ENCODE data around the gene ATP1A3. TPM values are rescaled to one million over a fixed set of nuclear protein-coding genes. Genes with fewer than 3 reads are reported as not detected.

Gene ATP1A3
- total and polyA plus RNA-seq, 2 donors (not counting 1 experiment from before 2014, with no cell fraction given), result 1.2 to 3.8 TPM

DNA sequence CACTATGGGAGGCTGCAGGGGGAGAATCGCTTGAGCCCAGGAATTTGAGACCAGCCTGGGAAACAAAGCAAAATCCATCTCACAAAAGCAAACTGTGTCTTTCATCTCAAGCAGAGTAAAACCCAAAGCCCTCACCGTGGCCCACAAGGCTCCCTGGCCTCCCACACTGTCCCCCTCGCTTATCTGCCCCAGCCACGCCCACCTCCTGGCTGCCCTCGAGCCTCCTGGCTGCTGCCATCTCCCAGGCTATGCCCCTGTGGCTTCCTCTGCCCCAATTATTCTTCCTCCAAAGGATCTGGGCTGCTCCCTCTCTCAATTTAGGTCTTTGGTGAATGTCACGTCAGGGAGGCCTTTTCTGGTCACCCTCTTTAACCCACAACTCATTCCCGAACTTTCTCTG lies 38.5 kb downstream of the ATP1A3 start:
- H2AFZ ChIP-seq (ENCODE audit: insufficient read depth, low read depth, low read length, poor library complexity, severe bottlenecking), result no peak overlapping the region
- H3K9ac ChIP-seq (ENCODE audit: low read length), result no peak overlapping the region
- H3K4me3 Mint-ChIP-seq, result no peak overlapping the region
- ATAC-seq (ENCODE audit: low read depth) (no peak), DNase-seq (no peak)
- intact Hi-C loops (cut with micrococcal nuclease), result loop anchor here (10.0 kb wide), 1 partner anchor 161 kb away; the partner anchor contains the start of gene CEACAM3
- 83% methylated on average over 5 of the region's 7 CpGs for WGBS (ENCODE audit: insufficient coverage)
- H3K27ac ChIP-seq (ENCODE audit: low read length in 2 of 2), result no peak overlapping the region
- no peaks in the 10 kb centered on the region for H3K9me3 Mint-ChIP-seq (ENCODE audit: insufficient read depth)
- peaks cover 0 to 3% of the 10 kb centered on the region in 2 experiments for H3K36me3 ChIP-seq (replicated peaks in 1 of 2; ENCODE audit: control extremely low read depth in 1 of 2, control insufficient read depth in 1 of 2, extremely low read depth in 1 of 2, insufficient read depth in 2 of 2, low read length in 1 of 2)
- H3K4me1 ChIP-seq (ENCODE audit: control insufficient read depth in 2 of 2, insufficient read depth in 2 of 2, low read length in 2 of 2), result peaks cover 18 to 31% of the 10 kb centered on the region in 2 donors
- H3K4me3 ChIP-seq (ENCODE audit: control extremely low read depth in 1 of 5, extremely low read depth in 1 of 5, insufficient read depth in 1 of 5, low read depth in 2 of 5, low read length in 4 of 5), result no peak overlapping the region
- no peaks in the 10 kb centered on the region for H3K27me3 ChIP-seq (replicated peaks in 1 of 4; ENCODE audit: control extremely low read depth in 1 of 4, control insufficient read depth in 3 of 4, insufficient read depth in 4 of 4, low read length in 3 of 4)
- CTCF ChIA-PET, result interaction anchor here (1.3 to 14.8 kb wide), 2 partner anchors 85 to 161 kb away, joined by 5 to 331 read pairs; partner anchors contain the start of gene CD79A
- no peak overlapping the region for H3K4me2 ChIP-seq (replicated peaks; ENCODE audit: low read depth, low read length, poor library complexity, severe bottlenecking)
- TF ChIP-seq CTCF (IDR thresholded peaks at IDR 0.05) (no peak), EZH2 (IDR thresholded peaks at IDR 0.05; ENCODE audit: borderline replicate concordance, insufficient read depth, low read depth, low read length, poor library complexity, severe bottlenecking) (no peak)
- POLR2A ChIA-PET, result no interaction called here
- peaks cover 9% of the 10 kb centered on the region for H3K79me2 ChIP-seq (ENCODE audit: control insufficient read depth, insufficient read depth, low read length)
- no peaks in the 10 kb centered on the region for H3K27me3 Mint-ChIP-seq
- H3K9me3 ChIP-seq (ENCODE audit: control extremely low read depth in 1 of 3, control insufficient read depth in 2 of 3, insufficient read depth in 1 of 3, low read length in 2 of 3), result no peaks in the 10 kb centered on the region
- H3K27ac Mint-ChIP-seq, result peak overlapping the region; percentile 37
- peaks cover 27% of the 10 kb centered on the region for H3K4me1 Mint-ChIP-seq
- H4K20me1 ChIP-seq (ENCODE audit: control insufficient read depth, insufficient read depth, low read length, poor library complexity, severe bottlenecking), result no peaks in the 10 kb centered on the region

DNA sequence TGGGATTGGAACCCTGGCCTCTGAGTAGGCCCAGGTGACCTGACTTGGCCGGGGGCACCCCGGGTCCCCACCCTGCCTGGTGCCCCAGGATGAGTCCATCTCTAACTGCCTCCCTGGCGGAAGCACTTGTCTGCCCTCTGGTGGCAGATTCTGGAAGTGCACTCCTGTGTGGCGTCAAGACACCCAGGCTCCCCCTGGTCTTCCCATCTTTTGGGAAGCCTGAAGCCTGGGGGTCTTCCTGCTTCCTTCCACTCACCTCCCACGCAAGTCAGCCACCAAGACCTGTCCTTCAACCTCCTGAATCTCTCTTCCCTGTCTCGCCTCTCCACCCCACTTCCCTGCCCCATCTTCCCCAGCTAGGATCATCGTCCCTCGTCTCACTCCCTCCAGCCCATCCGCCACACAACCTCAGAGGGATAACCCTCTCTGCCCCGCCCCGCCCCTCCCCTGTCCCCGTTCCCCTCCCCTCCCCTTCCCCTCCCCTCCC lies 42.3 kb downstream of the ATP1A3 start:
- Histone ChIP-seq H3K9ac (ENCODE audit: low read length) (no peak overlapping the region), H3K27me3 (replicated peaks in 1 of 4; ENCODE audit: control extremely low read depth in 1 of 4, control insufficient read depth in 3 of 4, insufficient read depth in 4 of 4, low read length in 3 of 4) (no peaks in the 10 kb centered on the region), H4K20me1 (ENCODE audit: control insufficient read depth, insufficient read depth, low read length, poor library complexity, severe bottlenecking) (no peaks in the 10 kb centered on the region), H3K4me1 (ENCODE audit: control insufficient read depth in 2 of 2, insufficient read depth in 2 of 2, low read length in 2 of 2) (peaks cover 14 to 23% of the 10 kb centered on the region in 2 donors), H3K4me3 (ENCODE audit: control extremely low read depth in 1 of 5, extremely low read depth in 1 of 5, insufficient read depth in 1 of 5, low read depth in 2 of 5, low read length in 4 of 5) (no peak overlapping the region), H2AFZ (ENCODE audit: insufficient read depth, low read depth, low read length, poor library complexity, severe bottlenecking) (peak overlapping the region; percentile 53), H3K27ac (ENCODE audit: low read length in 2 of 2) (no peak overlapping the region), H3K79me2 (ENCODE audit: control insufficient read depth, insufficient read depth, low read length) (peaks cover 24% of the 10 kb centered on the region), H3K4me2 (replicated peaks; ENCODE audit: low read depth, low read length, poor library complexity, severe bottlenecking) (peak overlapping the region; percentile 43), H3K36me3 (replicated peaks in 1 of 2; ENCODE audit: control extremely low read depth in 1 of 2, control insufficient read depth in 1 of 2, extremely low read depth in 1 of 2, insufficient read depth in 2 of 2, low read length in 1 of 2) (peaks cover 0 to 3% of the 10 kb centered on the region in 2 experiments), H3K9me3 (ENCODE audit: control extremely low read depth in 1 of 3, control insufficient read depth in 2 of 3, insufficient read depth in 1 of 3, low read length in 2 of 3) (no peaks in the 10 kb centered on the region)
- DNase-seq, result peak; percentile 88
- Mint-ChIP-seq H3K9me3 (ENCODE audit: insufficient read depth) (no peaks in the 10 kb centered on the region), H3K4me1 (peaks cover 33% of the 10 kb centered on the region), H3K27me3 (no peaks in the 10 kb centered on the region), H3K4me3 (no peak overlapping the region), H3K27ac (peak overlapping the region; percentile 74)
- CTCF ChIA-PET, result interaction anchor here (0.7 to 14.8 kb wide), 11 partner anchors 10 to 159 kb away, joined by 4 to 331 read pairs (median 8); partner anchors contain the start of genes CD79A, ERFL and RPS19
- POLR2A ChIA-PET, result interaction anchor here (1.3 to 3.4 kb wide), 3 partner anchors 76 to 92 kb away, joined by 8 to 20 read pairs (median 8); partner anchors contain the start of gene RPS19
- intact Hi-C loops (cut with micrococcal nuclease), result loop anchor here (1.0 to 10.0 kb wide), 4 partner anchors 16 to 157 kb away; partner anchors contain the start of gene CEACAM3
- ATAC-seq (ENCODE audit: low read depth), result peak; percentile 94
- WGBS (ENCODE audit: insufficient coverage), result 1% methylated on average over 5 of the region's 12 CpGs
- TF ChIP-seq EZH2 (IDR thresholded peaks at IDR 0.05; ENCODE audit: borderline replicate concordance, insufficient read depth, low read depth, low read length, poor library complexity, severe bottlenecking) (no peak), CTCF (IDR thresholded peaks at IDR 0.05) (peak; percentile 99)

Data from B cell (primary cell).